GM21526 (cell line): ENCODE data around the gene AXDND1.
A peak's percentile ranks its signal among the peaks of the same experiment; 100 is the strongest.
"Not testable (repeated sequence)": the region's sequence is repeated elsewhere in the genome, so short reads cannot be mapped to it uniquely, and the experiment has no call there.

Source experiments
- ATAC-seq: cut with Tn5 transposase; IDR thresholded peaks from one replicate; pipeline ENCODE4 v1.9.1; 2021; ENCODE audit warnings: moderate library complexity; ENCODE audit not compliant: unreplicated experiment, low FRiP score

AXDND1 gene

GRCh38 chr1:179366093-179366800, 476 bp downstream of the AXDND1 start:
- peak; percentile 31 for ATAC-seq

- no peak for ATAC-seq
Observed at GRCh38 chr1:179369751-179370341, 4.1 kb downstream of the AXDND1 start.

GRCh38 chr1:179372160-179372559, 6.4 kb downstream of the AXDND1 start:
- no peak for ATAC-seq

GRCh38 chr1:179376223-179376622, 10.5 kb downstream of the AXDND1 start:
- no peak for ATAC-seq

- ATAC-seq: no peak
Observed at GRCh38 chr1:179380299-179380698, 14.5 kb downstream of the AXDND1 start.

GRCh38 chr1:179384027-179384426, 18.3 kb downstream of the AXDND1 start:
- ATAC-seq: no peak

GRCh38 chr1:179385510-179385909, 19.7 kb downstream of the AXDND1 start:
- no peak for ATAC-seq

GRCh38 chr1:179393721-179394120, 27.9 kb downstream of the AXDND1 start:
- ATAC-seq: no peak

GRCh38 chr1:179399399-179399798, 33.6 kb downstream of the AXDND1 start:
- ATAC-seq: not testable (repeated sequence)

GRCh38 chr1:179417760-179418159, 52.0 kb downstream of the AXDND1 start:
- ATAC-seq: not testable (repeated sequence)

GRCh38 chr1:179418706-179419105, 52.9 kb downstream of the AXDND1 start:
- not testable (repeated sequence) for ATAC-seq

GRCh38 chr1:179424610-179425009, 58.8 kb downstream of the AXDND1 start:
- ATAC-seq: no peak

- ATAC-seq: no peak
Observed at GRCh38 chr1:179425186-179425585, 59.4 kb downstream of the AXDND1 start.

- ATAC-seq: no peak
Observed at GRCh38 chr1:179437171-179437570, 71.4 kb downstream of the AXDND1 start.

- ATAC-seq: not testable (repeated sequence)
Observed at GRCh38 chr1:179439646-179440045, 73.9 kb downstream of the AXDND1 start.

- ATAC-seq: not testable (repeated sequence)
Observed at GRCh38 chr1:179440301-179440700, 74.5 kb downstream of the AXDND1 start.

- no peak for ATAC-seq
Observed at GRCh38 chr1:179440971-179441370, 75.2 kb downstream of the AXDND1 start.

GRCh38 chr1:179441501-179441900, 75.7 kb downstream of the AXDND1 start:
- ATAC-seq: no peak

- ATAC-seq: not testable (repeated sequence)
Observed at GRCh38 chr1:179442846-179443245, 77.1 kb downstream of the AXDND1 start.

- ATAC-seq: no peak
Observed at GRCh38 chr1:179445593-179445992, 79.8 kb downstream of the AXDND1 start.

GRCh38 chr1:179447489-179447888, 81.7 kb downstream of the AXDND1 start:
- ATAC-seq: no peak

- no peak for ATAC-seq
Observed at GRCh38 chr1:179448437-179449149, 82.8 kb downstream of the AXDND1 start.
